Rectal smooth muscle tissue (tissue), 1 donor: ENCODE data around the gene PSMG3.

Source experiments
- H3K27ac ChIP-seq: one replicate; pipeline ENCODE4 v1.7.0; 2013; ENCODE audit warnings: low read depth, low read length, inconsistent platforms
- H3K27me3 ChIP-seq: one replicate; pipeline ENCODE4 v1.7.0; 2013; ENCODE audit warnings: low read length; ENCODE audit not compliant: control insufficient read depth, insufficient read depth
- H3K36me3 ChIP-seq: one replicate; pipeline ENCODE4 v1.7.0; 2013; ENCODE audit warnings: low read length; ENCODE audit not compliant: control insufficient read depth, insufficient read depth
- H3K4me1 ChIP-seq: one replicate; pipeline ENCODE4 v1.7.0; 2013; ENCODE audit warnings: low read length; ENCODE audit not compliant: control insufficient read depth, insufficient read depth
- H3K4me3 ChIP-seq: one replicate; pipeline ENCODE4 v1.7.0; 2013; ENCODE audit warnings: low read length
- H3K9ac ChIP-seq: one replicate; pipeline ENCODE4 v1.7.0; 2013; ENCODE audit warnings: low read length

The PSMG3 gene

GRCh38 chr7:1558181-1558811 is 11.5 kb downstream of the PSMG3 start:
- Histone ChIP-seq H3K4me1 (no peaks in the 10 kb centered on the region), H3K27me3 (peaks cover 4% of the 10 kb centered on the region), H3K36me3 (no peaks in the 10 kb centered on the region), H3K27ac (no peak overlapping the region), H3K4me3 (no peak overlapping the region), H3K9ac (no peak overlapping the region)

- H3K27ac ChIP-seq, result no peak overlapping the region
- H3K27me3 ChIP-seq, result peaks cover 4% of the 10 kb centered on the region
- H3K4me1 ChIP-seq, result no peaks in the 10 kb centered on the region
- H3K9ac ChIP-seq, result no peak overlapping the region
- no peaks in the 10 kb centered on the region for H3K36me3 ChIP-seq
- no peak overlapping the region for H3K4me3 ChIP-seq
These were observed 12.1 kb downstream of the PSMG3 start for GRCh38 chr7:1557771-1558170.

- H3K4me3 ChIP-seq, result no peak overlapping the region
- peaks cover 3% of the 10 kb centered on the region for H3K27me3 ChIP-seq
- H3K27ac ChIP-seq, result no peak overlapping the region
- H3K9ac ChIP-seq, result no peak overlapping the region
- H3K4me1 ChIP-seq, result no peaks in the 10 kb centered on the region
- no peaks in the 10 kb centered on the region for H3K36me3 ChIP-seq
These were observed 12.8 kb downstream of the PSMG3 start for GRCh38 chr7:1557006-1557405.

GRCh38 chr7:1555813-1556543 is 13.9 kb downstream of the PSMG3 start, which contains the start of gene TMEM184A:
TSS of gene TMEM184A (minus strand) at chr7:1556205. CDS start at chr7:1555484, 721 bp downstream.
- H3K27me3 ChIP-seq, result peaks cover 2% of the 10 kb centered on the region
- peak within 1 kb of the TSS; percentile 47 for H3K4me3 ChIP-seq
- no peaks in the 10 kb centered on the region for H3K36me3 ChIP-seq
- no peak within 1 kb of the TSS for H3K27ac ChIP-seq
- peak within 1 kb of the TSS; percentile 27 for H3K9ac ChIP-seq
- no peaks in the 10 kb centered on the region for H3K4me1 ChIP-seq

- no peaks in the 10 kb centered on the region for H3K36me3 ChIP-seq
- no peaks in the 10 kb centered on the region for H3K4me1 ChIP-seq
- H3K27me3 ChIP-seq, result peaks cover 2% of the 10 kb centered on the region
- peak overlapping the region; percentile 47 for H3K4me3 ChIP-seq
- H3K9ac ChIP-seq, result peak overlapping the region; percentile 27
- no peak overlapping the region for H3K27ac ChIP-seq
These were observed 14.6 kb downstream of the PSMG3 start for GRCh38 chr7:1555046-1555812.

GRCh38 chr7:1554333-1555045 is 15.3 kb downstream of the PSMG3 start:
- no peaks in the 10 kb centered on the region for H3K36me3 ChIP-seq
- H3K4me3 ChIP-seq, result peak overlapping the region; percentile 29
- peaks cover 2% of the 10 kb centered on the region for H3K27me3 ChIP-seq
- no peak overlapping the region for H3K27ac ChIP-seq
- H3K9ac ChIP-seq, result peak overlapping the region; percentile 8
- H3K4me1 ChIP-seq, result no peaks in the 10 kb centered on the region

- no peaks in the 10 kb centered on the region for H3K4me1 ChIP-seq
- no peak overlapping the region for H3K27ac ChIP-seq
- no peak overlapping the region for H3K9ac ChIP-seq
- peaks cover 2% of the 10 kb centered on the region for H3K27me3 ChIP-seq
- H3K36me3 ChIP-seq, result no peaks in the 10 kb centered on the region
- H3K4me3 ChIP-seq, result no peak overlapping the region
These were observed 16.2 kb downstream of the PSMG3 start for GRCh38 chr7:1553512-1554210.

GRCh38 chr7:1552200-1552599 is 17.6 kb downstream of the PSMG3 start:
- H3K9ac ChIP-seq, result no peak overlapping the region
- H3K4me3 ChIP-seq, result no peak overlapping the region
- no peak overlapping the region for H3K27ac ChIP-seq
- H3K27me3 ChIP-seq, result peaks cover 2% of the 10 kb centered on the region
- no peaks in the 10 kb centered on the region for H3K4me1 ChIP-seq
- no peaks in the 10 kb centered on the region for H3K36me3 ChIP-seq

- Histone ChIP-seq H3K27ac (no peak overlapping the region), H3K9ac (no peak overlapping the region), H3K27me3 (no peaks in the 10 kb centered on the region), H3K4me3 (no peak overlapping the region), H3K4me1 (no peaks in the 10 kb centered on the region), H3K36me3 (no peaks in the 10 kb centered on the region)
These were observed 19.0 kb downstream of the PSMG3 start for GRCh38 chr7:1550846-1551155.

GRCh38 chr7:1550005-1550845 is 19.6 kb downstream of the PSMG3 start:
- Histone ChIP-seq H3K27ac (no peak overlapping the region), H3K4me1 (no peaks in the 10 kb centered on the region), H3K4me3 (no peak overlapping the region), H3K27me3 (no peaks in the 10 kb centered on the region), H3K9ac (no peak overlapping the region), H3K36me3 (no peaks in the 10 kb centered on the region)

GRCh38 chr7:1549357-1550004 is 20.4 kb downstream of the PSMG3 start:
- Histone ChIP-seq H3K27ac (no peak overlapping the region), H3K36me3 (no peaks in the 10 kb centered on the region), H3K4me1 (no peaks in the 10 kb centered on the region), H3K4me3 (no peak overlapping the region), H3K9ac (no peak overlapping the region), H3K27me3 (no peaks in the 10 kb centered on the region)
